A172 (cell line): ENCODE measurements around the gene ATP6AP1. TPM values are rescaled to one million over a fixed set of nuclear protein-coding genes. Genes with fewer than 3 reads are reported as not detected.
A peak's percentile ranks its signal among the peaks of the same experiment; 100 is the strongest.

ENCODE experiments used
- DNase-seq: peaks from one replicate; pipeline ENCODE4 v3.0.0-alpha.2; 2015; ENCODE audit warnings: low spot score
- total RNA-seq: library from RNA; depleted of rRNA; stranded (reverse); fragments of >200 nt; shearing (Covaris generic); gene quantifications from 2 replicates; pipeline ENCODE4 v1.2.3, GENCODE V29; 2014

Gene ATP6AP1
- total RNA-seq, 1 experiment from 2014 or later = 137 TPM

GRCh38 chrX:154444755-154445246 is 16.3 kb downstream of the ATP6AP1 start:
- no peak for DNase-seq

- no peak for DNase-seq
These were observed 17.3 kb downstream of the ATP6AP1 start for GRCh38 chrX:154445776-154446175.

GRCh38 chrX:154446430-154446829 is 18.0 kb downstream of the ATP6AP1 start:
- no peak for DNase-seq

- no peak for DNase-seq
These were observed 20.0 kb downstream of the ATP6AP1 start for GRCh38 chrX:154448484-154448883.

GRCh38 chrX:154449618-154450017 is 21.1 kb downstream of the ATP6AP1 start:
- no peak for DNase-seq

GRCh38 chrX:154450312-154450711 is 21.8 kb downstream of the ATP6AP1 start:
- no peak for DNase-seq

GRCh38 chrX:154452823-154453222 is 24.3 kb downstream of the ATP6AP1 start:
- no peak for DNase-seq

GRCh38 chrX:154457491-154458115 is 29.1 kb downstream of the ATP6AP1 start:
- no peak for DNase-seq

- no peak for DNase-seq
These were observed 29.9 kb downstream of the ATP6AP1 start, which contains the start of gene PLXNA3 for GRCh38 chrX:154458116-154458953. PLXNA3 (plus strand) TSS chrX:154458281; CDS start chrX:154460184, 1,903 bp downstream.

GRCh38 chrX:154458954-154459778 is 30.7 kb downstream of the ATP6AP1 start:
- peak; percentile 44 for DNase-seq

GRCh38 chrX:154459832-154460231 is 31.4 kb downstream of the ATP6AP1 start:
- DNase-seq = no peak

GRCh38 chrX:154460326-154460725 is 31.8 kb downstream of the ATP6AP1 start:
- DNase-seq = no peak

GRCh38 chrX:154462396-154462795 is 33.9 kb downstream of the ATP6AP1 start:
- DNase-seq = no peak

- DNase-seq = no peak
These were observed 35.2 kb downstream of the ATP6AP1 start for GRCh38 chrX:154463611-154464220.

- no peak for DNase-seq
These were observed 36.4 kb downstream of the ATP6AP1 start for GRCh38 chrX:154464806-154465365.

GRCh38 chrX:154465601-154466000 is 37.1 kb downstream of the ATP6AP1 start:
- DNase-seq = no peak

- no peak for DNase-seq
These were observed 37.6 kb downstream of the ATP6AP1 start for GRCh38 chrX:154466036-154466435.

GRCh38 chrX:154466907-154467306 is 38.4 kb downstream of the ATP6AP1 start:
- DNase-seq = no peak

GRCh38 chrX:154467556-154467955 is 39.1 kb downstream of the ATP6AP1 start:
- no peak for DNase-seq

- DNase-seq = no peak
These were observed 39.7 kb downstream of the ATP6AP1 start for GRCh38 chrX:154468217-154468616.

- DNase-seq = no peak
These were observed 40.6 kb downstream of the ATP6AP1 start for GRCh38 chrX:154469114-154469513.
